Endothelial cell (in vitro differentiated cells): Measurements from ENCODE around the gene ANAPC16. TPM values are rescaled to one million over a fixed set of nuclear protein-coding genes. Genes with fewer than 3 reads are reported as not detected.

Source experiments
- DNase-seq: peaks from one replicate; pipeline ENCODE4 v3.0.0; 2021; ENCODE audit warnings: low spot score
- H3K27ac Mint-ChIP-seq: one replicate; pipeline ENCODE4 v1.8.0; 2021; ENCODE audit warnings: mixed read lengths, inconsistent platforms; ENCODE audit not compliant: unreplicated experiment
- H3K27me3 Mint-ChIP-seq: one replicate; pipeline ENCODE4 v1.8.0; 2021; ENCODE audit warnings: mild to moderate bottlenecking, moderate library complexity, mixed read lengths, inconsistent platforms; ENCODE audit not compliant: unreplicated experiment
- H3K36me3 Mint-ChIP-seq: one replicate; pipeline ENCODE4 v1.8.0; 2021; ENCODE audit warnings: mild to moderate bottlenecking, low read depth, mixed read lengths, inconsistent platforms; ENCODE audit not compliant: unreplicated experiment
- H3K4me1 Mint-ChIP-seq: one replicate; pipeline ENCODE4 v1.8.0; 2021; ENCODE audit warnings: mild to moderate bottlenecking, mixed read lengths, inconsistent platforms; ENCODE audit not compliant: unreplicated experiment
- H3K4me3 Mint-ChIP-seq: one replicate; pipeline ENCODE4 v1.8.0; 2021; ENCODE audit warnings: mild to moderate bottlenecking, mixed read lengths, inconsistent platforms; ENCODE audit not compliant: unreplicated experiment
- H3K9me3 Mint-ChIP-seq: one replicate; pipeline ENCODE4 v1.8.0; 2021; ENCODE audit warnings: mixed read lengths, inconsistent platforms; ENCODE audit not compliant: unreplicated experiment
- CTCF ChIP-seq: fragments of 200-600 bp; sonication (generic); IDR thresholded peaks from one replicate; pipeline ENCODE4 v1.5.0; 2021; ENCODE audit warnings: antibody characterized with exemption; ENCODE audit not compliant: unreplicated experiment
- total RNA-seq: library from RNA; stranded (reverse); fragmentation: NEBNext Ultra II Directional; extraction: Animal tissue kit (Norgen Biotek cat#: 25700); gene quantifications from one replicate; pipeline ENCODE4 v1.2.1, GENCODE V29; 2021; ENCODE audit not compliant: unreplicated experiment

The ANAPC16 gene
- total RNA-seq, 1 donor from 2014 or later: 56.7 TPM

- Mint-ChIP-seq H3K36me3 (peaks cover 7% of the 10 kb centered on the region), H3K27ac (no peak overlapping the region), H3K27me3 (no peaks in the 10 kb centered on the region), H3K4me1 (no peaks in the 10 kb centered on the region), H3K4me3 (no peak overlapping the region), H3K9me3 (no peaks in the 10 kb centered on the region)
- no peak for DNase-seq
- no peak for TF ChIP-seq CTCF
Measured at GRCh38 chr10:72194949-72195348, 20.9 kb upstream of the ANAPC16 start.

- Mint-ChIP-seq H3K4me3 (no peak overlapping the region), H3K27ac (no peak overlapping the region), H3K9me3 (no peaks in the 10 kb centered on the region), H3K4me1 (no peaks in the 10 kb centered on the region), H3K36me3 (peaks cover 3% of the 10 kb centered on the region), H3K27me3 (no peaks in the 10 kb centered on the region)
- DNase-seq: no peak
- no peak for TF ChIP-seq CTCF
Measured at GRCh38 chr10:72200883-72201282, 14.9 kb upstream of the ANAPC16 start.

- Mint-ChIP-seq H3K27ac (no peak overlapping the region), H3K4me3 (no peak overlapping the region), H3K27me3 (no peaks in the 10 kb centered on the region), H3K9me3 (no peaks in the 10 kb centered on the region), H3K36me3 (peaks cover 3% of the 10 kb centered on the region), H3K4me1 (no peaks in the 10 kb centered on the region)
- TF ChIP-seq CTCF: no peak
- DNase-seq: no peak
Measured at GRCh38 chr10:72201293-72201692, 14.5 kb upstream of the ANAPC16 start.

- Mint-ChIP-seq H3K4me3 (no peak overlapping the region), H3K27me3 (peaks cover 2% of the 10 kb centered on the region), H3K4me1 (no peaks in the 10 kb centered on the region), H3K27ac (no peak overlapping the region), H3K36me3 (no peaks in the 10 kb centered on the region), H3K9me3 (no peaks in the 10 kb centered on the region)
- DNase-seq: no peak
- no peak for TF ChIP-seq CTCF
Measured at GRCh38 chr10:72204296-72204695, 11.5 kb upstream of the ANAPC16 start.

- H3K27me3 Mint-ChIP-seq: peaks cover 2% of the 10 kb centered on the region
- no peaks in the 10 kb centered on the region for H3K4me1 Mint-ChIP-seq
- no peak overlapping the region for H3K4me3 Mint-ChIP-seq
- H3K27ac Mint-ChIP-seq: no peak overlapping the region
- TF ChIP-seq CTCF: no peak
- DNase-seq: no peak
- H3K9me3 Mint-ChIP-seq: no peaks in the 10 kb centered on the region
- H3K36me3 Mint-ChIP-seq: no peaks in the 10 kb centered on the region
Measured at GRCh38 chr10:72204724-72205123, 11.1 kb upstream of the ANAPC16 start.
